Osteoblast (primary cell): ENCODE measurements around the gene KLK4. TPM values are rescaled to one million over a fixed set of nuclear protein-coding genes. Genes with fewer than 3 reads are reported as not detected.
"Not testable (repeated sequence)": the region's sequence is repeated elsewhere in the genome, so short reads cannot be mapped to it uniquely, and the experiment has no call there.

Experiments used
- DNase-seq: peaks from one replicate; pipeline ENCODE4 v3.0.0; 2011; ENCODE audit warnings: low spot score, mixed read lengths; ENCODE audit not compliant: insufficient read length; ENCODE audit errors: missing footprints
- H2AFZ ChIP-seq: 2 replicates; pipeline ENCODE4 v1.6.0; 2011; ENCODE audit warnings: mild to moderate bottlenecking, low read length
- H3K27ac ChIP-seq: 2 replicates; pipeline ENCODE4 v1.5.1; 2011; ENCODE audit warnings: mild to moderate bottlenecking, low read depth, low read length, moderate library complexity
- H3K27me3 ChIP-seq: 2 replicates; pipeline ENCODE4 v1.6.0; 2012; ENCODE audit warnings: mild to moderate bottlenecking, control low read depth, inconsistent platforms, low read length, moderate library complexity; ENCODE audit not compliant: insufficient read depth
- H3K36me3 ChIP-seq: 2 replicates; pipeline ENCODE4 v1.5.1; 2011; ENCODE audit warnings: mild to moderate bottlenecking, low read length, control low read depth, moderate library complexity; ENCODE audit not compliant: insufficient read depth
- H3K4me1 ChIP-seq: 2 replicates; pipeline ENCODE4 v1.5.1; 2011; ENCODE audit warnings: mild to moderate bottlenecking, low read length, control low read depth, moderate library complexity; ENCODE audit not compliant: insufficient read depth
- H3K4me2 ChIP-seq: 2 replicates; pipeline ENCODE4 v1.6.0; 2011; ENCODE audit warnings: mild to moderate bottlenecking, low read length; ENCODE audit not compliant: insufficient read depth
- H3K4me3 ChIP-seq: fragments of 200-600 bp; sonication (generic); 3 replicates; pipeline ENCODE4 v1.5.1; 2012; ENCODE audit warnings: mild to moderate bottlenecking, low read length, inconsistent platforms; ENCODE audit not compliant: insufficient read depth
- H3K79me2 ChIP-seq: 2 replicates; pipeline ENCODE4 v1.6.0; 2012; ENCODE audit warnings: mild to moderate bottlenecking, low read length, control low read depth, inconsistent platforms; ENCODE audit not compliant: insufficient read depth
- H3K9me3 ChIP-seq: 2 replicates; pipeline ENCODE4 v1.5.1; 2011; ENCODE audit warnings: low read depth, low read length, control low read depth
- H4K20me1 ChIP-seq: 2 replicates; pipeline ENCODE4 v1.6.0; 2012; ENCODE audit warnings: mild to moderate bottlenecking, low read length, control low read depth; ENCODE audit not compliant: insufficient read depth
- CTCF ChIP-seq: IDR thresholded peaks from 2 replicates; pipeline ENCODE4 v1.5.1; 2011; ENCODE audit warnings: mild to moderate bottlenecking, low read depth, low read length, moderate library complexity; ENCODE audit errors: extremely low read depth
- total RNA-seq: library from RNA; depleted of rRNA; stranded (reverse); fragments of >200 nt; gene quantifications from 2 replicates; pipeline ENCODE4 v1.2.3, GENCODE V29; 2012

KLK4 gene
- total RNA-seq, 1 donor: not detected

- Histone ChIP-seq H3K27me3 (no peaks in the 10 kb centered on the region), H3K4me1 (no peaks in the 10 kb centered on the region), H2AFZ (no peak overlapping the region), H3K9me3 (no peaks in the 10 kb centered on the region), H3K4me3 (no peak overlapping the region), H3K27ac (no peak overlapping the region), H3K36me3 (no peaks in the 10 kb centered on the region), H3K79me2 (no peaks in the 10 kb centered on the region), H3K4me2 (no peak overlapping the region), H4K20me1 (no peaks in the 10 kb centered on the region)
- no peak for TF ChIP-seq CTCF
- DNase-seq: no peak
Measured at GRCh38 chr19:50898018-50898417, 13.2 kb downstream of the KLK4 start.

GRCh38 chr19:50897612-50898011 is 13.6 kb downstream of the KLK4 start:
- TF ChIP-seq CTCF: no peak
- H3K79me2 ChIP-seq: no peaks in the 10 kb centered on the region
- H3K4me3 ChIP-seq: no peak overlapping the region
- H4K20me1 ChIP-seq: no peaks in the 10 kb centered on the region
- H3K27me3 ChIP-seq: no peaks in the 10 kb centered on the region
- no peaks in the 10 kb centered on the region for H3K9me3 ChIP-seq
- H3K4me2 ChIP-seq: no peak overlapping the region
- no peaks in the 10 kb centered on the region for H3K36me3 ChIP-seq
- no peaks in the 10 kb centered on the region for H3K4me1 ChIP-seq
- DNase-seq: no peak
- no peak overlapping the region for H3K27ac ChIP-seq
- no peak overlapping the region for H2AFZ ChIP-seq

GRCh38 chr19:50897191-50897607 is 14.0 kb downstream of the KLK4 start:
- no peak overlapping the region for H2AFZ ChIP-seq
- no peaks in the 10 kb centered on the region for H3K79me2 ChIP-seq
- no peaks in the 10 kb centered on the region for H4K20me1 ChIP-seq
- H3K27ac ChIP-seq: no peak overlapping the region
- no peaks in the 10 kb centered on the region for H3K36me3 ChIP-seq
- no peaks in the 10 kb centered on the region for H3K4me1 ChIP-seq
- H3K27me3 ChIP-seq: no peaks in the 10 kb centered on the region
- no peak for DNase-seq
- H3K9me3 ChIP-seq: no peaks in the 10 kb centered on the region
- H3K4me3 ChIP-seq: no peak overlapping the region
- H3K4me2 ChIP-seq: no peak overlapping the region
- no peak for TF ChIP-seq CTCF

GRCh38 chr19:50896591-50897190 is 14.5 kb downstream of the KLK4 start:
- H3K79me2 ChIP-seq: no peaks in the 10 kb centered on the region
- peak; percentile 58 for DNase-seq
- H3K4me2 ChIP-seq: no peak overlapping the region

GRCh38 chr19:50896089-50896590 is 15.1 kb downstream of the KLK4 start:
- H3K4me1 ChIP-seq, H3K9me3 ChIP-seq, H4K20me1 ChIP-seq, H2AFZ ChIP-seq, H3K27ac ChIP-seq, H3K4me2 ChIP-seq, H3K79me2 ChIP-seq, H3K36me3 ChIP-seq, DNase-seq, H3K4me3 ChIP-seq, H3K27me3 ChIP-seq: not testable (repeated sequence)

More at GRCh38 chr19:50896591-50897190, 14.5 kb downstream of the KLK4 start:
- no peak for TF ChIP-seq CTCF
- Histone ChIP-seq H4K20me1 (no peaks in the 10 kb centered on the region), H3K27me3 (no peaks in the 10 kb centered on the region), H3K4me3 (no peak overlapping the region), H3K27ac (no peak overlapping the region), H3K36me3 (no peaks in the 10 kb centered on the region), H3K9me3 (no peaks in the 10 kb centered on the region), H2AFZ (no peak overlapping the region), H3K4me1 (no peaks in the 10 kb centered on the region)
